Activated T-cell treated with anti-CD3 and anti-CD28 coated beads, Interleukin-2, amount 50 U/mL, for 72 hours (primary cell): Measurements from ENCODE around the gene SOBP. TPM values are rescaled to one million over a fixed set of nuclear protein-coding genes. Genes with fewer than 3 reads are reported as not detected.

Experiments used
- ATAC-seq, 2 donors: fragments of 150-1000 bp; cut with Tn5 transposase; replicated peaks in 1 of 2; 2 replicates each; pipeline ENCODE4 v1.10.0; 2021; ENCODE audit warnings: moderate library complexity in 2 of 2, mild to moderate bottlenecking in 1 of 2
- DNase-seq, 2 donors: peaks; one replicate each; pipeline ENCODE4 v3.0.0; 2021 to 2022; ENCODE audit warnings: mixed read lengths in 1 of 2
- H3K27ac Mint-ChIP-seq: one replicate; pipeline ENCODE4 v1.8.0; 2022; ENCODE audit warnings: mild to moderate bottlenecking, moderate library complexity, mixed read lengths
- H3K27me3 Mint-ChIP-seq: one replicate; pipeline ENCODE4 v1.8.0; 2022; ENCODE audit warnings: low read depth, mixed read lengths
- H3K36me3 Mint-ChIP-seq, 2 donors: one replicate each; pipeline ENCODE4 v1.8.0; 2022; ENCODE audit warnings: mixed read lengths in 2 of 2, mild to moderate bottlenecking in 1 of 2; ENCODE audit not compliant: insufficient read depth in 2 of 2
- H3K4me1 Mint-ChIP-seq: one replicate; pipeline ENCODE4 v1.8.0; 2022; ENCODE audit warnings: low read depth, mixed read lengths
- H3K4me3 Mint-ChIP-seq, 2 donors: one replicate each; pipeline ENCODE4 v1.8.0; 2022; ENCODE audit warnings: mild to moderate bottlenecking in 2 of 2, mixed read lengths in 2 of 2, moderate library complexity in 2 of 2
- H3K9me3 Mint-ChIP-seq, 2 donors: one replicate each; pipeline ENCODE4 v1.8.0; 2022; ENCODE audit warnings: mixed read lengths in 2 of 2
- total RNA-seq, 2 donors: library from RNA; stranded (reverse); gene quantifications; one replicate each; pipeline ENCODE4 v1.2.3, GENCODE V29; 2022

SOBP gene
- total RNA-seq, 2 donors from 2014 or later, result 0.44 to 0.91 TPM

DNA sequence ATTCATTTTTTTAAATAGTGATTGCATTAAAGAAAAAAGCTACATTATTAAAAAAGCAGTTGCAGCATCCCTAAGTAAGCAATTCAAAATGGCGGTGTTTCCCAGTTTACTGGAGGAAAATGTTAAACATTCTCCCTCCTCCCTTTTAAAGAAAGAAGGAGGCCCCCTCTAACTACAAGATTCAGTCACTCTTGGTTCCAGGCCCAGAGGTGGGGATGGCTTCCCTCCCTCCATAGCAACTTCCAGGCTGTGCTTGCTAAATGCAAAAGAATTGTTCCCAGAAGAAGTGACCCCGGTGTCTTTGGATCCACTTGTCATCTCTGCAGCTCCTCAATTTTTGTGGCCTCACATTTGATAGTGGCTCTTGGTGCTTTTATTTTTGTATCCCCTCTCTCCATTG, 165.9 kb downstream of the SOBP start:
- H3K27ac Mint-ChIP-seq, result no peak overlapping the region
- no peaks in the 10 kb centered on the region for H3K36me3 Mint-ChIP-seq
- no peak overlapping the region for H3K4me3 Mint-ChIP-seq
- H3K27me3 Mint-ChIP-seq, result no peaks in the 10 kb centered on the region
- ATAC-seq (no peak), DNase-seq (no peak)
- H3K4me1 Mint-ChIP-seq, result peaks cover 36% of the 10 kb centered on the region
- H3K9me3 Mint-ChIP-seq, result peaks cover 0 to 3% of the 10 kb centered on the region in 2 donors

GRCh38 chr6:107656401-107656800, 166.5 kb downstream of the SOBP start:
- Mint-ChIP-seq H3K27ac (no peak overlapping the region), H3K4me1 (peaks cover 35% of the 10 kb centered on the region), H3K4me3 (peak overlapping the region in 1 of 2 donors; percentile 23), H3K9me3 (peaks cover 0 to 3% of the 10 kb centered on the region in 2 donors), H3K36me3 (no peaks in the 10 kb centered on the region), H3K27me3 (no peaks in the 10 kb centered on the region)
- DNase-seq (no peak), ATAC-seq (no peak)

- Mint-ChIP-seq H3K4me1 (peaks cover 39% of the 10 kb centered on the region), H3K27ac (no peak overlapping the region), H3K27me3 (no peaks in the 10 kb centered on the region), H3K9me3 (peaks cover 0 to 3% of the 10 kb centered on the region in 2 donors), H3K4me3 (peak overlapping the region; percentile 20 to 23), H3K36me3 (no peaks in the 10 kb centered on the region)
- no peak for DNase-seq
- ATAC-seq, result no peak
These were observed 167.0 kb downstream of the SOBP start for GRCh38 chr6:107656883-107657282.

- Mint-ChIP-seq H3K27ac (no peak overlapping the region), H3K27me3 (no peaks in the 10 kb centered on the region), H3K4me1 (peaks cover 39% of the 10 kb centered on the region), H3K4me3 (peak overlapping the region; percentile 63 to 64), H3K9me3 (no peaks in the 10 kb centered on the region), H3K36me3 (no peaks in the 10 kb centered on the region)
- DNase-seq, result no peak
- ATAC-seq, result no peak
These were observed 167.4 kb downstream of the SOBP start for GRCh38 chr6:107657373-107657754.

DNA sequence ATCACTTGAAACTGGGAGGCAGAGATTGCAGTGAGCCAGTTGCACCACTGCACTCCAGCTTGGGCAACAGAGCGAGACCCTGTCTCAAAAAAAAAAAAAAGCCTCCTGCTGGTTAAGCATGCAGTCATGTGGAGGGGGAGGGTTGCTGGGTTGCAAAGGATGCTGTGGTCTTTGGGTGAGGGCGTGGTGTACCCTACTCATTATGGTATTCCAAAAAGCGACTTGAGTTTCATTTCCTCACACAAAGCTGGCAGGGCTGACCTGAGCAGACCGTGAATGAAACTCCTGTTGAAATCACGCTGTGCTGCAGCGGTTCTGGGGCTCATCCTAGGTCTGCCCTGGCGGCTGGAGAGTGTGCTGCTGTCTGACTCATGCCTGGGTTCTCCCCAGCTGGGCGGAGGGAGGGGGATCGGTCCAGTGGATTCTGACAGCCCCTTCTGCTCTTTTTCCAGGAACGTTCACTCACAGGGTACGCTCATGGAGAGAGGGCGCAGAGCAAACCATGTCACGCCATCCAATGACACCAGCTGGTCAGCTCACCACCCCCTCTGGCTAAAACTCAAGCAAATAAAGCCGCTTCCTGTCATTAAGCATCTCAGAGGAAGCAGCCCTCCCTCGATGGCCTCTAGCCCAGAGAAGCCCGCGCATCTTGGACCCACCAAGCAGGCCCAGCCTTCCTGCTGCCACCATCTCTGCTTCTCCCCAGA, 168.0 kb downstream of the SOBP start:
- no peaks in the 10 kb centered on the region for H3K36me3 Mint-ChIP-seq
- ATAC-seq (peak; percentile 95 to 97), DNase-seq (peak; percentile 71 to 84)
- no peaks in the 10 kb centered on the region for H3K27me3 Mint-ChIP-seq
- no peak overlapping the region for H3K27ac Mint-ChIP-seq
- H3K4me3 Mint-ChIP-seq, result peak overlapping the region; percentile 63 to 64
- no peaks in the 10 kb centered on the region for H3K9me3 Mint-ChIP-seq
- H3K4me1 Mint-ChIP-seq, result peaks cover 41% of the 10 kb centered on the region

DNA sequence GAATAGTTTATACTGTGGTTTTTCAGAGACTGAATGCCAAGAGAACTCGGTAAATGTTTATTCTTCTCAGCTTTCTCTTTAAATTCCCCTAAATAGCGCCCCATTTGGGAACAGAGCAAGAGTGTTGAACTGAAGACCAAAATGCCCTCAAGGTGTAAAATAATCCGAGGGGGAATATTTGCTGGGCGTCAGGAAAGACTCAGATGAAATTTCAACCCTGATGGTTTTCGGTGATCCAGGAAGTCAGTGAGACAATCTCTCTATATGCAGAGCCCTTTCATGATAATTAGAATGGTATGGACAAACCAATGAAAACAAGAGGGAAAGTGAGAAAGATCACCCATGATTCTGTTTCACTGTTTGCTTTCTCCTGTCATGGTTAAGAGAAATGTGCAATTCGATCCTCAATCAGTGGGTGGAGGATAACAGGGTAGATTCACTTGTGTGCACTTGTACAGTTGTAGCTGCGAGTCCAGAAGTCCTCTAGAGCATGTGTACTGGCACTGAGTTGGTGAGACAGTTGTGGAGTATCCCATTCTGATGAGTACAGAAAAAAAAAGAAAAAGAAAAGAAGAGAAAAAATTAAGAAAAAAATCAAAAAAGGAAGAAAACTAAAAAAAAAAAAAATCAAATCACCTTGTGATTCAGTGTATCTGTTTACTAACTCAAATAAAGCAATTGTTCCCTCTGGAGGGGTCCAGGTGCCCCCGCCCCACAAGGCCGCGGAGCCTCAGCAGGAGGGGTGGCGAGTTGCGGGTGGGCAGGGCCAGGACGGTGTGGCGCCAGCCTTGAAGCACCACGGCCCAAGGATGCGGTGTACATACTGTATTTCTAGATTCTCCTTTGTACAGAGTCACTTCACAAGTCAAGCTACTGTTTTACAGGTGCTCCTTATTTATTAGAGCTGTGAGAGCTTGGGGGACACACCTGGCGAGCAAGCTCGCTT, 169.3 kb downstream of the SOBP start:
- no peaks in the 10 kb centered on the region for H3K36me3 Mint-ChIP-seq
- no peak for ATAC-seq
- no peaks in the 10 kb centered on the region for H3K27me3 Mint-ChIP-seq
- no peak for DNase-seq
- H3K4me3 Mint-ChIP-seq, result peak overlapping the region; percentile 63 to 64
- peaks cover 49% of the 10 kb centered on the region for H3K4me1 Mint-ChIP-seq
- H3K27ac Mint-ChIP-seq, result peak overlapping the region; percentile 31
- no peaks in the 10 kb centered on the region for H3K9me3 Mint-ChIP-seq

DNA sequence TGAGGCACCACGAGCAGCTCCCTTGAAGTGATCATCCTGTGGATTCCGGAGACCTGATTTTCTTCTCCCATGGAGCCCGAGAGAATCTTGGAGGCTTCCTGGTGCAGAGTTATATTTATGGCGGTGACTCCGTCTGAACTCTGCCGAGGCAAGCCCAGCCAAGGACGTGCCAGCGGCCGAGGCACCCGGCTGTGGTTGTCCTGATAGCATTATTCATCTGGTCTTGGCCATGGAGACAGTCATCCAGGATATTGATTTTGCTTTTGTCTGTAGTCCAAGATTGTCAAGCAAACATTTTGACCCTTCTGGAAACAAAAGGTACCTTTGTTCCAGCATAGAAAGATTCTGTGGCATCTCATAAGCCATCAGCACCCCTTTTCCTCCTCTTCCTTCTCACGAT, 170.9 kb downstream of the SOBP start:
- DNase-seq, result no peak
- no peaks in the 10 kb centered on the region for H3K27me3 Mint-ChIP-seq
- no peak for ATAC-seq
- no peak overlapping the region for H3K27ac Mint-ChIP-seq
- peaks cover 49% of the 10 kb centered on the region for H3K4me1 Mint-ChIP-seq
- no peaks in the 10 kb centered on the region for H3K9me3 Mint-ChIP-seq
- no peak overlapping the region for H3K4me3 Mint-ChIP-seq
- H3K36me3 Mint-ChIP-seq, result no peaks in the 10 kb centered on the region

DNA sequence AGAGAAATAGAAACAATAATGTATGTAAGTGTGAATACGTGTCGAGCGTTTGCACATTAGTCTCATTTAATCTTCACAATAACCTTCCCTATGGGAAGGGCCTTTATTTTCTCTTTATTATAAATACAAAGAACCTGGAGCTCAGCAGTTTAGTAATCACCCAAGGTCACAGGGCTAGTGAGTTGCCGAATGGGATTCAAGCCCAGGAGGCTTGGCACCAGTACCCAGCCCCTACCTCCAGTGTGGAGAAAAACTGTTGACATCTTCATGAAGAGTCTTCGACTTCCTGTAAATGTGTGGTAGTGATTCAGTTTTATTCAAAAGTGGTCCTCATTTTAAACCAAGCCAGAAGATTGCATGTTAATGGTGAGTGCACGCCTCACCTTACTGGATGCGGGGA, 171.4 kb downstream of the SOBP start:
- Mint-ChIP-seq H3K4me1 (peaks cover 49% of the 10 kb centered on the region), H3K36me3 (no peaks in the 10 kb centered on the region), H3K4me3 (no peak overlapping the region), H3K27ac (no peak overlapping the region), H3K9me3 (no peaks in the 10 kb centered on the region), H3K27me3 (no peaks in the 10 kb centered on the region)
- DNase-seq (no peak), ATAC-seq (no peak)

DNA sequence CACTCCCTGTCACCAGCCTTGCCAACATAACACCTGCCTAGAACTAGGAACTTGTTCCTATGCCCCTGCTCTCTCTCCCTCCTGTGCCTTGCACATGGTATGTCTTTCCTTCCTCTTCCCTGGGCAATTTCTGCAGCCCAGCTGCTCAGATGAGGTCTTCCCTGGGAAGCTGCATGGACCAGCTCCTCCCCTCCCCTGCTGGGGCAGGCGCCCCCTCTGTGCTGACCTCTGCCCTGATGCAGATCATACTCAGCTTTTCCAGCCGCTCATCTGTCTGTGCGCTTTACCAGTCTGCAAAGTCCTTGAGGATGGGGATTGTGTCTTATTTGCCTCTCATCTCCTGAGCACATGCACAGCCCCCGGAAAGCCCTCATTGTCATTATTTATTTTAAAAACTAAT, 172.4 kb downstream of the SOBP start:
- H3K27ac Mint-ChIP-seq, result no peak overlapping the region
- no peaks in the 10 kb centered on the region for H3K27me3 Mint-ChIP-seq
- H3K36me3 Mint-ChIP-seq, result no peaks in the 10 kb centered on the region
- peaks cover 40% of the 10 kb centered on the region for H3K4me1 Mint-ChIP-seq
- ATAC-seq, result no peak
- H3K9me3 Mint-ChIP-seq, result no peaks in the 10 kb centered on the region
- no peak for DNase-seq
- no peak overlapping the region for H3K4me3 Mint-ChIP-seq

DNA sequence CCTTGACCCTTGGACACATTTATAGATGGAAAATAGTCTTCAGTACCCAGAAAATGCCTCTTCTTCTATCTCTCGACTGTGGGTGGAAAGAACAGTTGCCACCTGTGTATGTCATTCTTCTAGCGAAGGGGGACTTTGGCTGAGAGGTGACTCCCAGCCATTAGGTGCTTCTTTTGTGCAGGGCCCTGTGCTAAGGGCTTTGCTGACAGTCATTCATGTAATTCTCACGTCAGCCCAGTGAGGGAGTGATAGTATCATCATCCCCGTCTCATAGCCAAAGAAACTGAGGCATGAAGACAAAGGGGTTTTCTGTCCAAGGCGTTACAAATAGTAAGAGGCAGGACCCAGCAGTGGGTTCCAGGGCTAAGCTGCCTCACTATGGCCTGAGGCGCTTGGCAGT, 173.4 kb downstream of the SOBP start:
- Mint-ChIP-seq H3K27ac (no peak overlapping the region), H3K4me3 (no peak overlapping the region), H3K36me3 (no peaks in the 10 kb centered on the region), H3K9me3 (no peaks in the 10 kb centered on the region), H3K4me1 (peaks cover 30% of the 10 kb centered on the region), H3K27me3 (no peaks in the 10 kb centered on the region)
- DNase-seq (no peak), ATAC-seq (peak; percentile 64 to 69)

DNA sequence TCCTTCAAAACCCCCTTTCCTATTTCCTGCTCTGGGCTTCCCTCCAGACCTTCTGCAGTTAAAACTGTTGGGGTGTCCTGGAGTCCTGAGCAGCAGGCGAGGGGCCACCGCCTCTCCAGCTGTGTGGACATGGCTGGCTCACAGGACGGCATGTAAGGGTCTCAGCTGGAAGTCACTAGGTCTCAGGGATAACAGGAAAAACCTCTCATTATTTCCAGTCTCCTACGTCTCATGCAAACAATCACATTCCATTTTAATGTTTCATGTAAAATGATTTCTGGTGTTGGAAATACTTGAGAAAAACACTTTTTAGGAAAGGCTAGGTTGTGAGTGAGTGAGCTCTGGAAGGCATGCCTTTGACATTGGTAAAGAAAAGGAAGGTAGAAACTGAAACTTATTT, 175.5 kb downstream of the SOBP start:
- Mint-ChIP-seq H3K27me3 (no peaks in the 10 kb centered on the region), H3K27ac (no peak overlapping the region), H3K36me3 (no peaks in the 10 kb centered on the region), H3K4me3 (no peak overlapping the region), H3K4me1 (peaks cover 34% of the 10 kb centered on the region), H3K9me3 (no peaks in the 10 kb centered on the region)
- ATAC-seq, result no peak
- DNase-seq, result no peak

GRCh38 chr6:107666084-107666980, 176.4 kb downstream of the SOBP start:
- no peaks in the 10 kb centered on the region for H3K9me3 Mint-ChIP-seq
- no peak overlapping the region for H3K4me3 Mint-ChIP-seq
- ATAC-seq (no peak), DNase-seq (no peak)
- no peaks in the 10 kb centered on the region for H3K36me3 Mint-ChIP-seq
- H3K4me1 Mint-ChIP-seq, result peaks cover 39% of the 10 kb centered on the region
- H3K27me3 Mint-ChIP-seq, result no peaks in the 10 kb centered on the region
- no peak overlapping the region for H3K27ac Mint-ChIP-seq
